NCI-H748 treated with DMSO at 0.1 percent for 48 hours (cell line): ENCODE results near the gene XKR3.
"Not testable (repeated sequence)": the region's sequence is repeated elsewhere in the genome, so short reads cannot be mapped to it uniquely, and the experiment has no call there.

Experiments
- DNase-seq: peaks from one replicate; lab custom pipeline; 2025; lab: John Stamatoyannopoulos, UW

The XKR3 gene

GRCh38 chr22:16804882-16805281 is 20.3 kb downstream of the XKR3 start:
- DNase-seq = no peak

GRCh38 chr22:16803255-16803917 is 21.8 kb downstream of the XKR3 start:
- DNase-seq = no peak

GRCh38 chr22:16801571-16801970 is 23.6 kb downstream of the XKR3 start:
- no peak for DNase-seq

- no peak for DNase-seq
Measured at GRCh38 chr22:16801088-16801487, 24.1 kb downstream of the XKR3 start.

- DNase-seq = no peak
Measured at GRCh38 chr22:16800358-16800757, 24.9 kb downstream of the XKR3 start.

- not testable (repeated sequence) for DNase-seq
Measured at GRCh38 chr22:16795504-16795903, 29.7 kb downstream of the XKR3 start.

GRCh38 chr22:16793831-16794230 is 31.4 kb downstream of the XKR3 start:
- no peak for DNase-seq

- no peak for DNase-seq
Measured at GRCh38 chr22:16789860-16790493, 35.2 kb downstream of the XKR3 start.

GRCh38 chr22:16783930-16784354 is 41.3 kb downstream of the XKR3 start:
- no peak for DNase-seq

GRCh38 chr22:16783453-16783852 is 41.8 kb downstream of the XKR3 start:
- no peak for DNase-seq

GRCh38 chr22:16781764-16782329 is 43.4 kb downstream of the XKR3 start:
- no peak for DNase-seq

GRCh38 chr22:16781074-16781763 is 44.0 kb downstream of the XKR3 start:
- DNase-seq = no peak

GRCh38 chr22:16777284-16777924 is 47.8 kb downstream of the XKR3 start:
- no peak for DNase-seq

- DNase-seq = no peak
Measured at GRCh38 chr22:16776080-16776479, 49.1 kb downstream of the XKR3 start.

GRCh38 chr22:16774911-16775500 is 50.2 kb downstream of the XKR3 start:
- no peak for DNase-seq

GRCh38 chr22:16771569-16771968 is 53.6 kb downstream of the XKR3 start:
- not testable (repeated sequence) for DNase-seq

- DNase-seq = not testable (repeated sequence)
Measured at GRCh38 chr22:16767927-16768326, 57.3 kb downstream of the XKR3 start.

- not testable (repeated sequence) for DNase-seq
Measured at GRCh38 chr22:16762224-16762623, 63.0 kb downstream of the XKR3 start.

GRCh38 chr22:16760416-16760815 is 64.8 kb downstream of the XKR3 start:
- DNase-seq = not testable (repeated sequence)

GRCh38 chr22:16749282-16749681 is 75.9 kb downstream of the XKR3 start:
- not testable (repeated sequence) for DNase-seq

- DNase-seq = not testable (repeated sequence)
Measured at GRCh38 chr22:16748160-16748929, 76.9 kb downstream of the XKR3 start.
